ENCODE measurements around the gene ARAP1. TPM values are rescaled to one million over a fixed set of nuclear protein-coding genes. Genes with fewer than 3 reads are reported as not detected.

The ARAP1 gene
- total RNA-seq (2022) (47.0 and 47.6 TPM in 2 replicates), Bru-seq, nascent RNA (percentile 52 among the genes with signal in this experiment), BruChase-seq, experiment 1, labeled RNA remaining after a 6-hour chase (percentile 58 among the genes with signal in this experiment), BruChase-seq, experiment 2, labeled RNA remaining after a 2-hour chase (percentile 55 among the genes with signal in this experiment)
- long read RNA-seq, full-length matches to known transcripts = 34 of 98 reads
- long read RNA-seq, partial matches to known transcripts = 21 of 98 reads
- long read RNA-seq, other reads (novel, unspliced or antisense) = 43 of 98 reads

- CTCF ChIA-PET = interaction anchor here (0.6 to 1.3 kb wide), 2 partner anchors 27 to 427 kb away, joined by 3 read pairs; no protein-coding TSS in a partner anchor
- peak within 1 kb of the TSS; percentile 81 for H3K4me3 Mint-ChIP-seq (ENCODE audit: unreplicated experiment)
Observed at GRCh38 chr11:72752088-72752914, at the start of gene ARAP1. Gene ARAP1, minus strand, starts transcription at chr11:72752408. Its CDS starts 25,280 bp downstream, at chr11:72727128.

GRCh38 chr11:72799441-72799840, 47.2 kb upstream of the ARAP1 start:
- Mint-ChIP-seq H3K36me3 (ENCODE audit: insufficient read depth, unreplicated experiment) (no peaks in the 10 kb centered on the region), H3K9me3 (ENCODE audit: unreplicated experiment) (no peaks in the 10 kb centered on the region), H3K4me3 (ENCODE audit: unreplicated experiment) (no peak overlapping the region), H3K27ac (ENCODE audit: low read depth, unreplicated experiment) (no peak overlapping the region), H3K4me1 (ENCODE audit: insufficient read depth, unreplicated experiment) (peaks cover 4% of the 10 kb centered on the region), H3K27me3 (ENCODE audit: insufficient read depth, unreplicated experiment) (no peaks in the 10 kb centered on the region)
- intact Hi-C loops (cut with micrococcal nuclease) = no loop called here
- TF ChIP-seq CTCF (IDR thresholded peaks at IDR 0.05; ENCODE audit: unreplicated experiment) = no peak
- no TSS peak for BruUV-seq (replicated peaks)
- POLR2A ChIA-PET = no interaction called here
- CTCF ChIA-PET = no interaction called here
- DNase-seq (ENCODE audit: unreplicated experiment) = no peak

More at GRCh38 chr11:72752088-72752914, at the start of gene ARAP1:
- POLR2A ChIA-PET = no interaction called here
- Mint-ChIP-seq H3K36me3 (ENCODE audit: insufficient read depth, unreplicated experiment) (no peaks in the 10 kb centered on the region), H3K9me3 (ENCODE audit: unreplicated experiment) (no peaks in the 10 kb centered on the region), H3K27me3 (ENCODE audit: insufficient read depth, unreplicated experiment) (no peaks in the 10 kb centered on the region), H3K27ac (ENCODE audit: low read depth, unreplicated experiment) (no peak within 1 kb of the TSS), H3K4me1 (ENCODE audit: insufficient read depth, unreplicated experiment) (peaks cover 14% of the 10 kb centered on the region)
- BruUV-seq (replicated peaks) = TSS peak; percentile 20
- no peak for TF ChIP-seq CTCF (IDR thresholded peaks at IDR 0.05; ENCODE audit: unreplicated experiment)
- intact Hi-C loops (cut with micrococcal nuclease) = no loop called here
- peak; percentile 69 for DNase-seq (ENCODE audit: unreplicated experiment)

- no peak overlapping the region for H3K4me3 Mint-ChIP-seq (ENCODE audit: unreplicated experiment)
- H3K9me3 Mint-ChIP-seq (ENCODE audit: unreplicated experiment) = no peaks in the 10 kb centered on the region
- DNase-seq (ENCODE audit: unreplicated experiment) = no peak
- CTCF ChIA-PET = no interaction called here
- H3K27me3 Mint-ChIP-seq (ENCODE audit: insufficient read depth, unreplicated experiment) = no peaks in the 10 kb centered on the region
- POLR2A ChIA-PET = interaction anchor here (0.6 to 1.4 kb wide), 3 partner anchors 14 to 76 kb away, joined by 3 to 5 read pairs (median 3); no protein-coding TSS in a partner anchor
- intact Hi-C loops (cut with micrococcal nuclease) = no loop called here
- no peak for TF ChIP-seq CTCF (IDR thresholded peaks at IDR 0.05; ENCODE audit: unreplicated experiment)
- BruUV-seq (replicated peaks) = no TSS peak
- H3K36me3 Mint-ChIP-seq (ENCODE audit: insufficient read depth, unreplicated experiment) = no peaks in the 10 kb centered on the region
- peak overlapping the region; percentile 17 for H3K27ac Mint-ChIP-seq (ENCODE audit: low read depth, unreplicated experiment)
- H3K4me1 Mint-ChIP-seq (ENCODE audit: insufficient read depth, unreplicated experiment) = peaks cover 12% of the 10 kb centered on the region
Observed at GRCh38 chr11:72798361-72798760, 46.2 kb upstream of the ARAP1 start.

All from MCF 10A (cell line).